Stimulated activated CD8-positive, alpha-beta memory T cell treated with anti-CD3 and anti-CD28 coated beads, Interleukin-4, amount 100 ng/mL, for 24 hours (primary cell): ENCODE results near the gene CDC42SE2.
"Not testable (repeated sequence)": the region's sequence is repeated elsewhere in the genome, so short reads cannot be mapped to it uniquely, and the experiment has no call there.

ENCODE experiments used
- DNase-seq: peaks from one replicate; pipeline ENCODE4 v3.0.0-alpha.2; 2020; ENCODE audit warnings: low read depth

CDC42SE2 gene

DNA sequence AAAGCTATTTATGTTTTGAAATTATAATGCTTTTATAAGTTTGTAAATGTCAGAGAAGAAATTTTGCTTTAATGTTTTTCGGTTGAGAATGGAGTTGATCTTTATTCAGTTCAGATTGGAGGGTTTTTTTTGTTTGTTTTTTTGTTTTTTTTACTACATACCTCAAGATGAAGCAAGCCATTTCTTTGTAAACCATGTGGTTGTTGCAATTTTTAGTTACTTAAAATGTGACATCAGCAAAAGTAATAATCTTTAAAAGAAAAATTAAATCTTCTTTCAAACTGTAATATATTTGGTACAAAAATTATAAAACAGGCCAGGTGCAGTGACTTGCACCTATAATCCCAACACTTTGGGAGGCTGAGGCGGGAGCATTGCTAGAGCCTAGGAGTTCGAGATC, 102.6 kb downstream of the CDC42SE2 start:
- DNase-seq, result no peak

DNA sequence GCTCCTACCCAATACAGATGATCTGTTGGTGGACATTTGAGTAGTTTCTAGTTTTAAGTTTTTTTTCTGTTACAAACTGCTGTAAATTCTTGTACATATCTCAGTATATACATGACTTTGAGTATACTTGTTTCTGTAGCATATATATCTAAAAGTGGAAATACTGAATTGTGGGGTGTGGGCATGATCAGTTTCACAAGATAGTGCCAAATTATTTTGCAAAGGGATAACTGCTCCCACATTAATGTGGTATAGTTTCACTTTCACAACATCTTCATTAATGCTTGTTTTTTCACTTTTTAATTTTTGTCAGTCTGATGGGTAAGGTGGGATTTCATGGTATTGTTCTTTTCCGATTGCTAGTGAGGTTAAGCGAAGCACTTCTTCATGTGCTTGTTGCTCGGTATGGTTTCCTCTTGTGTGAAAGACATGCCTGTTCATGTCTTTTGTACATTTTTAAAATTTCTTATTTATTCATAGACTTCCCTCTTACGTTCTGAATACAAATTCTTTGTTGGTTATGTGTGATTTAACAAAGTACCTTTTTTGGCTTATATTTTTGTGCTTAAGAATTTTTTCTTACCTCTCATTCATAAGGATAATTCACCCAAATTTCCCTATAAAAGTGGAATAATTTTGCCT, 103.5 kb downstream of the CDC42SE2 start:
- DNase-seq, result no peak

DNA sequence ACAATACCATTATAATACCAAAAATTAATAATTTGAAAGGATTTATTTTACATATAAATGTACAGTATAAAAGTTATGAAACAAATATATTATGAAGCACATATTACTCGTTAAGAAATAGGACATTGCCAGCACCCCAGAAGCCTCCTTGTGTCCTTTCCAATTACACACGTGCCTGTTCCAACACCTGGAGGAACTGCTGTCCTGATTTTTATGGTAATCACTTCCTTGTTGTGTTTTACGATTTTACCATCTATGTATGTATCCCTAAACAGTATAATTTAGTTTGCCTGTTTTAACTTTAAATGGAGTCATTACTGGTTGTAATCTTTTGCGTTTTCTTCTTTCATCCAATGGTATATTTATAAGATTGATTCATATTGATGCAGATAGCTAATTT, 105.0 kb downstream of the CDC42SE2 start:
- DNase-seq, result no peak

DNA sequence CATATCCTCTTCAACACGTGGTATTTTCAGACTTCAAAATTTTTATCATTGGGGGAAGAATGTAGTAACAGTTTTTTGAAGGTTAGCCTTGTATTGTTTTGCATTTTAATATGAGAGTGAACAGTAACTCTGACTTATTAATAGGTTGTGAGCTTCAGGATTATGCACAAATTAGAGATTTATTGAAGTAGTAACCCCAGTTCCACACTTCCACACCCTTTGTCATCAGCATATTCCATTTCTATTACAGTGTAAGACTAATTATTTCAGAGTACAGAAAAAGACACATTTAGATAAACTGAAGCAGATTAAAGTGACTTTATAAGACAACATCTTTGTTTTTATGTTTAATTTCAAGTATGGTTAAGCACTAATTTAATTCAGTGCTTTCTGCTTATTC, 105.7 kb downstream of the CDC42SE2 start:
- no peak for DNase-seq

DNA sequence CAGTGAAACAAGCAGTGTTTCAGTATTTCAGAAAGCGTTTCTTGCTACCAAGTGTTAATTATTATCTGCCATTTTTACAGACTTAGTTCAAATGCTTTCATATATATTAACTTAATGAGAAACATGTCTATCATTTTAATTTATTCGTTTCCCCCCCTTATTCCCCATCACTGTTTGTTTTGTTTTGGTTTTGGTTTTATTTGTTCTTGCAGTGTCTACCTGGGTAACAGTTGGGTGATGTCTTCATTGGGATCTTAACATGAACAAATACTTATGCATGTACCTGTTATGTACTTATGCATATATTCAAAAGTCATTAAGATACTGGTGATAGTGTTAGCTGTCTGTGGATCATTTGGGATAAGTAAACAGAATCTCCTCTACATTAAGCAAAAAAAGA, 108.0 kb downstream of the CDC42SE2 start:
- no peak for DNase-seq

GRCh38 chr5:131373265-131373664, 109.4 kb downstream of the CDC42SE2 start:
- DNase-seq, result no peak

DNA sequence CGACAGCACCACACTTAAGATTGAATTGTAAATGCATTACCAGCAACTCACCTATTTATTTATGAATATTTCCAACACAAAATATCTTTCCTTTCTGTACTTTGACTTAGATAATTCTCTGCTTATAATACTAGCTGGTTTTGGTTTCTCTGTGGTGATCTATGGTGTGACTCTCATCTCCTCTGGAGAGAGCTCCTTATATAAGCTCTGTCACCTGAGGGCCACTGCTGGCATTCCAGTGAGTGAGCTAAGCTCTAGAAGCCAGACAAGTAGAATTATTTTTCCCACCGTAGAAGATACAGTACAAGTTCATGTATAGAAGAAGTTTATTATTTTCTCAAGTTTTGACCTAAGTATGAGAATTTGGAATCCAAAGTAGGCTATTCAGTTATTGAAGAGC, 111.5 kb downstream of the CDC42SE2 start:
- DNase-seq, result no peak

DNA sequence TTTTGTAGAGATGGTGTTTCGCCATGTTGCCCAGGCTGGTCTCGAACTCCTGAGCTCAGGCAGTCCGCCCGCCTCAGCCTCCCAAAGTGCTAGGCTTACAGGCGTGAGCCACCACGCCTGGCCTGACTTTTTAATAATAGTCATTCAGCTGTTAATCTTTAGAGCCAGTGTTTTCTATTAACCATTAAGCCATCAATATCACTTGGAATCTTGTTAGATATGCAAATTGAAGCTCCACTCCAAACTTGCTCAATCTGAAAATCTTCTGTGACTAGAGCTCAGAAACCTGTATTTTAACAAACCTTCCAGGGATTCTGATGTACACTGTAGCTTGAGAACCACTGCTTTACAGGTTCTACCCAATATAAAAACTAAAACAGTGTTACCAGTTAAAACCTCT, 113.5 kb downstream of the CDC42SE2 start:
- DNase-seq, result no peak

DNA sequence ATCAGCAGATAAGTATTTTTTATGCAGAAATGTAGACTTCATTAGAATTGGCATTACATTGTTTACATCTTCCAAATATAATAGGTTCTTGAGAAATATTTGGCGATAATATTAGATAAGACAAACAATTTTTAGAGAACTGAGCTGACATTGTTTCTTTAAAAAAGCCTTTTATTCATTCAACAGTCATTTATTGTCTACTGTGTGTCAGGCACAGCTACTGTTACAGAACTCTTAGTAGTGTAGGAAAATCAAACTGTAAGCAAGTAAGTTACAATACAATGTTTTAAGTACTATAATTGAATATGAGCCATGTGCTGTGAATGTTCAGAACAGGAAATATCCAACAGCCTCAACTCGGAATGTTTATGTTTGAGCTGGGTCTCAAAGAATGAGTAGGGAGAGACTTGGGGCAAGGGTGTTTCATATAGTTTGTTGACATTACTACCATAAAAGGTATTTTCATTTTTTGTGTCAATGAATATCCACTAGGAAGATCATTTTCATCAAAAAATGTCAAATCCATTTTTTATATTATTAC, 114.0 kb downstream of the CDC42SE2 start:
- no peak for DNase-seq

GRCh38 chr5:131378721-131379541, 115.1 kb downstream of the CDC42SE2 start:
- no peak for DNase-seq

GRCh38 chr5:131379723-131380122, 115.9 kb downstream of the CDC42SE2 start:
- DNase-seq, result peak; percentile 38

GRCh38 chr5:131380238-131380637, 116.4 kb downstream of the CDC42SE2 start:
- not testable (repeated sequence) for DNase-seq

GRCh38 chr5:131381021-131381420, 117.2 kb downstream of the CDC42SE2 start:
- no peak for DNase-seq

GRCh38 chr5:131381777-131382176, 117.9 kb downstream of the CDC42SE2 start:
- DNase-seq, result no peak

DNA sequence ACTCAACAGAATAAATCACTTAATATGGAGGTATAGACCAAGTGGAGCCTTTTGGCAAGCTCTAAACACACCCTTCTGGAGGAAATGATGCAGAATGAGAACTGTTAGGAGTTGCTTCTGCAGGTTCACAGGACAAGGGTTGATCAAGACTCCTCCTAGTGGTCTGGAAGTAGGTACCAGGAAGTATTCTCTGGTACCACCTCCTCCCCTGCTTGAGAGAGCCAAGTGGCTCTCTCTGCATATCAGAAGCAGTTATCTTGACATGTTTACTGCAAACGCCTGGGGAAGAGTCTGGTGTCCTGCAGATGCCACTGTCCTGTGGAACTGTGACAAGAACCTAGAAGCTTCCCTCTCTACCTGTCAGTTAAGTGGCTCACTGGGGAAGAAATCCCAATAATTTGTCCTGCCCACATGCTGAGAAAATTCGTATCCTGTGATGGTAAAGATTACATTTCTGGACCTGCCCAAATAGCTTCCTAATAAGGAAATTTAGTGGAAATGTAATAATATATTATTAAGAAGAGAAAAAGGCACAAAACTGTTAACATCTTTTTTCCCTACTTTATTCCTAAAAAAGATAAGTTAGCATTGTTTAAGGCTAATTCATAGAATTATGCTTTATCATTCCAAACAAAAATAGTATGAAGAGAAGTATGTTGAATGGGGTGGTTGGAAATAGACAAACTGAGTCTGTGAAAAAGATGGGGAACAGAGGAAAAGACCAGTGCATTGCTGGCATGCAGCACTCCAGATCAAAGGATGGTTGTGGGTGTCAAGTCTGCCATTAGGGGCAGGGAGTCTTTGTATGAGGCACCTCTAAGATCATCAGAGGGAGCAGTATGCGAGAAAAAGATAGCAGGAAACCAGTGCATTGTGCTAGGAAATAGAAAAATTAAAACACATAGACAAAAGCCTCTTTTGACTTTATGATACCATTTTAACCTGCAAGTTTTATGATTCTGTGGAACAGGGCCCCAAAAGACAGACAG, 118.8 kb downstream of the CDC42SE2 start:
- no peak for DNase-seq

- DNase-seq, result no peak
These were observed 120.3 kb downstream of the CDC42SE2 start for GRCh38 chr5:131384173-131384572.

- DNase-seq, result peak; percentile 28
These were observed 120.9 kb downstream of the CDC42SE2 start for GRCh38 chr5:131384616-131385214.

GRCh38 chr5:131386124-131386523, 122.3 kb downstream of the CDC42SE2 start:
- DNase-seq, result no peak

- DNase-seq, result no peak
These were observed 122.9 kb downstream of the CDC42SE2 start for GRCh38 chr5:131386779-131387178.

DNA sequence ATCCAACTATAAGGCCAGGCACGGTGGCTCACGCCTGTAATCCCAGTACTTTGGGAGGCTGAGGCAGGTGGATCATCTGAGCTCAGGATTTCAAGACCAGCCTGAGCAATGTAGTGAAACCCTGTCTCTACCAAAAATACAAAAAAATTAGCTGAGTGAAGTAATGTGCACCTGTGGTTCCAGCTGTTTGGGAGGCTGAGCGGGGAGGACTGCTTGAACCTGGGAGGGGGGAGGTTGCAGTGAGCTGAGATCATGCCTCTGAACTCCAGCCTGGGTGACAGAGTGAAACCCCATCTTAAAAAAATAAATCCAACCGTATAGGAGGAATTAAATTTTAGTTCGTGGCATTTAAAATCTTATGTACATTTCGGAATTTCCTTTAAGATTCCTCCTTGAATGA, 123.4 kb downstream of the CDC42SE2 start:
- no peak for DNase-seq

DNA sequence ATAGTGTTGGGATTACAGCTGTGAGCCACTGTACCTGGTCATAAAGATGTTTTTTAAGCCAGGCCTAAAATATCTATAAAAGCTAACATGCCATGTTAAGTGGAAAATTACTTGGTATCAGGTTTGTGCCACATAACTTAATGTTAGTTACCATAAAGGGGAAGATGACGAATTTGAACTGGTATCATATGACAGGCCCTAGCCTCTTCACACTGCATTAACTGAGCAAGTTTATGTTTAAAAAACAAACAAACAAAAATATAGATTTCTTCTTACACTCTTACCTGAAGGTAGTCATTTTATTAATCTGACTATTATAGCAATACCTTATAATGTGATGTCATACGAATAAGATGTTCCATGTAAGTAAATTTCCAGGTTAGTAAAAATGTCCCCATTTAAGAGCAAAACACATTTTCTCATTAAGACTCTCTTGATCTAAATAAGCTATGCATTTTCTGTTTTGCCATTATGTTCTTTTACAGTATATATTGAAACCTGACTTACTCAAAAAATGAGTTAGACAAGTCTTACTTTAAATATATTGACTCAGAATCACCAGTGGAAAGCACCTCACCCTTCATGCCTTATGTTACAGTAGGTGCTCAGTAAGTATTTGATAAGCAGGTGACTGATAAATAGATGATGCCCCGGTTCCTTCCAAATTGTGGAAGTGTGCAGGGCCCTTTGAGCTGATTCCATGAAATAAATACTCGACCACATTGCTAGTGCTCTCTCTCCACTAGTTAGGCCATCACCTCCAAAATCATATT, 125.4 kb downstream of the CDC42SE2 start:
- no peak for DNase-seq
